DMS153 treated with DMSO at 0.1 percent for 48 hours (cell line): ENCODE measurements around the gene USHBP1.

Experiments used
- DNase-seq: peaks from one replicate; lab custom pipeline; 2025; ENCODE audit not compliant: unreplicated experiment; lab: John Stamatoyannopoulos, UW

USHBP1 gene

GRCh38 chr19:17240826-17241399 is 23.6 kb downstream of the USHBP1 start:
- no peak for DNase-seq

DNA sequence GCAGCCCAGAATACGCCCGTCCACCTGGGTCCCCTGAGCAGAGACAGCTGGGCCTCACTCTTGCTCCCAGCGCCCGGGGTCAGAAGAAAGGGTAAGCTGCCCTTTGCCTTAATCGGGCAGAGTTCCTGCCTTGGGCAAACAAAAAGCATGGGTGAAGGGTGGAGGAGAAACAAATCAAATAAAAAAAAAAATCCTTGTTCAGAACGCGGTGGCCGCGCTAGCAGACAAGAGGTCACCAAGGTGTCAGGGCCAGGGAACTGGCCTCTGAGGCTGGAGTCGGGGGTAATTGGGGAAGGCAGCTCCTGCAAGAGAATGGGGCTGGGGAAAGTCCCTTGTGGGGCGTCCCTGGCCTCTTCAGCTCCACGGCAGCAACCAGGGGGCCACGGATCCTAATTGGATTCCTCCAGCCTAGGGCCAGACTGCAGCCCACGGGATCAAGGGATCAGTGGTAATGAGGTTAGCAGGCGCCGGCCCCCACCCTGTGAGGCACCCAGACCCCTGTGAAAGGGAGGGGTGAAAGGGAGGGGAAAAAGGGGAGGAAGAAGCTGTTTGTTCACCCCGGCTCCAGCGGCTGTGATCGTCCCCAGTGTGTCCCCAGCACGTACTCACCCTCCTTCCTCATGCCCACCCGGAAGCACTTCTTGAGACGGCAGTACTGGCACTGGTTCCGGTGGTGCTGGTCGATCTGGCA is 24.3 kb downstream of the USHBP1 start:
- DNase-seq: no peak

DNA sequence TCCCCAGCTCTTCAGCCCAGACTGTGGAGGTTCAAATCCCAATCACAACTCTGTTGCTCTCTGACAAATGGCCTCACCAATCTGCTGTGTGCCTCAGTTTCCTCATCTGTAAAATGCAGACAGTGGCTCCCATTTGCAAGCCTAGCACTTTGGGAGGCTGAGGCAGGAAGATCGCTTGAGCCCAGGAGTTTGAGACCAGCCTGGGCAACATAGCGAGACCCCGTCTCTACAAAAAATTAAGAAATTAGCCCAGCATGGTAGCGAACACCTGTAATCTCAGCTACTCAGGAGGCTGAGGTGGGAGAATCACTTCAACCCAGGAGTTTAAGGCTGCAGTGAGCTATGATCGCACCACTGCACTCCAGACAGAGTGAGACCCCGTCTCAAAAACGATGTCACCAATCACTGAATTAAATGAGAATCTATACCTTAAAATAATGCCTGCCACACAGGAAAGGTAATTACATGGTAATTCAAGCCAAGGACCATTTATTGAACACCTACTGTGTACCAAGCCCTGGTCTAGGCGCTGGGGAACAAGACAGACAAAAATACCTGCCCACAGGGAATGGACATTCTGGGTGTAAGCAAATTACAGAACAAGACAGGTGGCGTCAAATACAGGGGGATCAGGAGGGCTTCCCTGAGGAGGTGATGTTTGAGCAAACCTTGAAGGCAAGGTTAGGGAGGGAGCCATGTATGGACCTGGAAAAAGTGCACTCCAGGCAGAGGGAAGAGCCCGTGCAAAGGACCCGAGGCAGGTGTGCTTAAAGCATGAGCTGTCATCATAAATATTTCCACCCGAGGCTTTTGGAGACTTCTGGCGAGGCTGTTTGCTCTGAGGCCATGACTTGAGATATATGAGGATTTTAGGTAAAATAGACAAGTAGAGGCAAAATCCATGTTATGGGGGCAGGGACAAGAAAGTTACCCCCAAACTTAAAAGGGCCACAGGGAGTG is 26.5 kb downstream of the USHBP1 start:
- DNase-seq: no peak

GRCh38 chr19:17236811-17237543 is 27.6 kb downstream of the USHBP1 start:
- DNase-seq: no peak

DNA sequence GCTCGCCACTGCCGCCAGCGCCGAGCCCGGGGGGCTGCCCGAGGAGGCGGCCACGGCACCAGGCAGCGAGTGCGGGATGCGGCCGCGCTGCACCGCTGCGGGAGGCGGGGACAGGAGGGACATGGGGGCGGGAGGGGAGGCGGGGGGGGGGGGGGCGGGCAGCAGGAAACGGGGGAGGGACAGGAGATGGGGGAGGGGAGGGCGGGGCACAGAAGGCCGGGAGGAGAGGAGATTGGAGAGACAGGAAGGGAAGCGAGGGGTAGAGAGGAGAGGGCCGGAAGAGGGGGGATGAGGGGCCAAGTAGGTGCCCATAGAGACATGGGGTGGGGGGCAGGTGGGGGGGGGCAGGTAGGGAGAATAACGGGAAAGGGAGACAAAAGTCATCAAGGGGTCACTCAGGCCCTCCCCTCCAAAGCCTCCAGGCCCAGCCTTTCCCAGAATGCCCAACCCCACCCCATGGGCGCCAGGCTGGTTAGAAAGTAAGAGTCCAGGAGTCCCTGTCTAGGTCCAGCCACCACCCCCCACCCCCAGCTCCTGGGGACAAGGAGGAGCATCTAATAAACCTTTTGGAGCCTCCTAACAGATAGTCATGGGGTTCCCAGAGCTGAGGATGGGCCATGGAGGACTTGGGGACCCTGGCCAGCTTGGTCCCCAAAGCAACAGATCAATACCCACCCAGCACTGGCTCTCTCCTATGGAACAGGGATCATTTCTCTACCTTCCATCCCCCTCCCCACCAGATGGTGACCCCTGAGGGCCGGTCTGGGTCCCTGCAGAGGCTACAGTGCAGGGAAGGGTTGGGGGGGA is 28.4 kb downstream of the USHBP1 start:
- peak; percentile 24 for DNase-seq

GRCh38 chr19:17235300-17235970 is 29.1 kb downstream of the USHBP1 start:
- peak; percentile 24 for DNase-seq

DNA sequence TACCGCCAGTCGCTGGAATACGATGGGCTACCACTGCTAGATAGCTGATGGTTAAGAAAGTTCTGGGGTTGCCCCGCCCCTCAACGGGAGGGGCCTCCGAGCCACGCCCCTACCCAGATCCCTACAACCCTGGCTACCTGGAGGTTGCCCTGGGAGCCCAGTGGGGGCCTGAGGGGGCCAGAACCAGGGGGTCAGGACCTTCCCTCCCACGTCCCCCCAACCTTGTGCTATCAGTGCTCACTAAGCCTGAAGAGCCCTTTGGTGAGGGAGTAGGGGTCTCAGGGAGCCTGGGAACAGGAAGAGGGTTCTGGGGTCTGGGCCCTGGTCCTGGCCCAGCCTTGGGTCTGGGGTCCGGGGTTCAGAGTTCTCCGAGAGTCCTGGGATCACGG is 29.6 kb downstream of the USHBP1 start:
- no peak for DNase-seq

- DNase-seq: no peak
Measured at GRCh38 chr19:17232258-17232657, 32.3 kb downstream of the USHBP1 start.

- no peak for DNase-seq
Measured at GRCh38 chr19:17229890-17230289, 34.7 kb downstream of the USHBP1 start.

DNA sequence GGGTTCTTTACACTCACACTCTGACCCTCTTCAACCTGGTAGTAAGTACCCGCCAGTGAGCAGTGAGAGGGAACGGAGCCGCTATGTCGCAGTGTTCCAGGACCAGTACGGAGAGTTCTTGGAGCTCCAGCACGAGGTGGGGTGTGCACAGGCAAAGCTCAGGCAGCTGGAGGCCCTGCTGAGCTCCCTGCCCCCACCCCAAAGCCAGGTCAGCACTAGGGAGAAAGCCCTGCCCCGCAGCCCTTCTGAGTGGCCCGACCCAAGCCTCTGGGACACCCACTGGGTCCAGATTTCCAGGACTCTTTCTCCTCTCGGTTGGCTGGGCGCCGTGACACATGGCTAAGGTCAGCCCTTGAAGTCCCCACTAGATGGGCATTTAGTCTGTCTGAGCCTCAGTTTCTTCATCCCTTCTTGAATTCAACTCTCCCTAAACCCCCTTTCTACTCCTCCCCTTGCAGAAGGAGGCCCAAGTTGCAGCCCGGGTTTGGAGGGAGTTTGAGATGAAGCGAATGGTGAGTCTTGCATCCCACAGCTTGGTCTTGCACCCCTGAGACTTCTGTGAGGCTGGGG is 36.7 kb downstream of the USHBP1 start:
- no peak for DNase-seq

- peak; percentile 94 for DNase-seq
Measured at GRCh38 chr19:17226002-17226933, 38.3 kb downstream of the USHBP1 start, which contains the start of gene OCEL1. OCEL1 (plus strand) TSS chr19:17226226; CDS start chr19:17226248, 22 bp downstream.

DNA sequence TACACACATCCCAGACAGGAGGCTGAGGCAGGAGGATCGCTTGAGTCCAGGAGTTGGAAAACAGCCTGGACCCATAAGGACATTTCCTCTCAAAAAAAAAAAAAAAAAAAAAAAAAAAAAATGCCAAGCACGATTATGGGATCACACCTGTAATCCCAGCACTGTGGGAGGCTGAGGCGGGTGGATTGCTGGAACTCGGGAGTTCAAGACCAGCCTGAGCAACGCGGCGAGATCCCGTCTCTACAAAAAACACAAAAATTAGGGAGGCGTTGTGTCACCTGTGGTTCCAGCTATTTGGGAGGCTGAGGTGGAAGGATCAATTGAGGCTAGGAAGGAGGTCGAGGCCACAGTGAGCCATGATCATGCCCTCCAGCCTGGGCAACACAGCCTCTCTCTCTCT is 39.5 kb downstream of the USHBP1 start:
- DNase-seq: no peak

DNA sequence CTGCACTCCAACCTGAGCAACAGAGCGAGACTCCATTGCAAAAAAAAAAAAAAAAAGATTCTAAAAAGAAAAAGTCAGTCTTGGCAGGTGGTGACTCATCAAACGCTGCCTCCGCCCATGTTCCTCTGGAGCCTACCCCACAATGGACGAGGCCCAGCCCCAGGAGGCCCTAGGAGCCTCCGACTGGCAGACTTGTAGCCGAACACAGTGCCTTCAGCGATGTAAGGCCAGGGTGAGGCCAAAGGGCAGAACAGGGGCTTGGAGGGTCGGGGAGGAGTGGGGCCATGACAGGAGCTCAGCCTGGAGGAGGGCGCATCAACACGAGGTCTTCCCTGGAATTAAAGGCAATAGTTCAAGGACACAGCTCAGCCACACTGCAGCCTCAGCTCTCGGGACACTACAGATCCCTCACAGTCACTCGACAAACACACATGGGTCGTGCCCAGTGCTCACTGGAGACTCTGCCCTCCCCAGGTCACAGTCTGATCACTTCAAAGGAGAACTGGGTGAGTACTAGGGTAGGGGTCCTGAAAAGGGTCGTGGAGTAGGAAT is 44.3 kb downstream of the USHBP1 start:
- no peak for DNase-seq

DNA sequence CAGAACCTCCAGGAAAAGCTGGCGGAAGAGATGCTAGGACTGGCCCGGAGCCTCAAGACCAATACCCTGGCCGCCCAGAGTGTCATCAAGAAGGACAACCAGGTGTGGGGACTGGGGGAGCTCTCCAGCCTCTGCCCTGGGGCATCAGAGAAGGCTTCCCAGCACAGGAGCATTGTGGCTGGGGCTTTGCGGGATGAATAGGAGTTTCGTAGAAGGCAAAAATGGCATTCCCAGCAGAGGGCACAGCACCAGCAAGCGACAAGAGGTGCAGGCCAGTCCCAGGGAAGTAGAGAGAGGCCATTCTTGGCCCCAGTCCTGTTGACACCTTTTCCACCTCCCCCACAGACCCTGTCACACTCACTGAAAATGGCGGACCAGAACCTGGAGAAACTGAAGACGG is 45.3 kb downstream of the USHBP1 start:
- no peak for DNase-seq

DNA sequence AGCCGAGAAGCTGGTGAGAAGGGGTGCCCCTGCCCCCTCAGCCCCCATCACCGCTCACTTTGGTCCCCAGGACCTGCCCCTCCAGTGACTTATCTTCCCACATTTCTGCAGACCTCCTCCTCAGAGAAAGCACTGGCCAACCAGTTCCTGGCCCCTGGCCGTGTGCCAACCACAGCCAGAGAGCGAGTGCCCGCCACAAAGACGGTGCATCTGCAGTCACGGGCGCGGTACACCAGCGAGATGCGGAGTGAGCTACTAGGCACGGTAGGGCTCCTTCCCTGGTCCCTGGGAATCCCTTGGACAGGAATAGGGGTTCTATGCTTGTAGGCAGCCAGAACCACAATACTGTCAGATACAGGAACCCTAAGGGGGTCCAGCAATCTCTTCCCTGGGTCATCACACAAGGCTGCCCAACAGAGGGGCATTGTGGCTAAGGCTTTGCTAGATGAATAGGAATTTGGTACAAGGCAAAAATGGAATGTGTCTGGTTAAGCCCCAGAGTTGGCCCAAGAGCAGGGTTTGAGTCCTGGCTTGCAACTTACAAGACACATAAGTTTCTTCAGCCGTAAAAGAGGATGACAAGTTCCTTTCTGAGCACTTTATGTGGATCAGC is 48.4 kb downstream of the USHBP1 start:
- no peak for DNase-seq

GRCh38 chr19:17215127-17215971 is 49.2 kb downstream of the USHBP1 start, which contains the start of gene USE1:
USE1 (plus strand) TSS chr19:17215357; CDS start chr19:17215406, 49 bp downstream.
- DNase-seq: peak; percentile 94
